Spleen (tissue), 11 donors: ENCODE results near the gene PAX2. TPM values are rescaled to one million over a fixed set of nuclear protein-coding genes. Genes with fewer than 3 reads are reported as not detected.
A peak's percentile ranks its signal among the peaks of the same experiment; 100 is the strongest.

Experiments
- DNase-seq: peaks from one replicate; pipeline ENCODE4 v3.0.0-alpha.2; 2020
- H3K27ac ChIP-seq, 8 donors: fragments of 200-600 bp; sonication (generic) in 7 of 8; 1 replicate in 4 of 8; 2 replicates in 4 of 8; pipeline versions ENCODE4 v1.5.0 to v1.8.0; 2016 to 2021; ENCODE audit warnings: inconsistent platforms in 4 of 8, mild to moderate bottlenecking in 4 of 8, moderate library complexity in 1 of 8
- H3K27me3 ChIP-seq, 7 donors: fragments of 200-600 bp; sonication (generic) in 6 of 7; replicated peaks in 1 of 7; 1 replicate in 4 of 7; 2 replicates in 3 of 7; pipeline versions ENCODE4 v1.5.0 to v1.8.0; 2016 to 2021; ENCODE audit warnings: inconsistent platforms in 3 of 7, mild to moderate bottlenecking in 1 of 7
- H3K36me3 ChIP-seq, 6 donors: fragments of 200-600 bp; sonication (generic) in 5 of 6; 1 replicate in 4 of 6; 2 replicates in 2 of 6; pipeline versions ENCODE4 v1.5.0 to v1.8.0; 2016 to 2021; ENCODE audit warnings: inconsistent platforms in 2 of 6
- H3K4me1 ChIP-seq, 6 donors: fragments of 200-600 bp; sonication (generic) in 5 of 6; 1 replicate in 3 of 6; 2 replicates in 3 of 6; pipeline versions ENCODE4 v1.5.0 to v1.8.0; 2016 to 2021; ENCODE audit warnings: inconsistent platforms in 3 of 6
- H3K4me3 ChIP-seq, 8 donors: fragments of 200-600 bp; sonication (generic) in 7 of 8; 1 replicate in 4 of 8; 2 replicates in 4 of 8; pipeline versions ENCODE4 v1.5.0 to v1.8.0; 2016 to 2021; ENCODE audit warnings: inconsistent platforms in 4 of 8, mild to moderate bottlenecking in 4 of 8, moderate library complexity in 2 of 8
- H3K9me3 ChIP-seq, 8 donors: fragments of 200-600 bp; sonication (generic) in 7 of 8; 1 replicate in 4 of 8; 2 replicates in 4 of 8; pipeline versions ENCODE4 v1.5.0 to v1.8.0; 2016 to 2021; ENCODE audit warnings: inconsistent platforms in 4 of 8
- POLR2A ChIP-seq, 3 donors: fragments of 450-650 bp; IDR thresholded peaks; one replicate each; pipeline ENCODE4 v1.5.1; 2017; ENCODE audit warnings: antibody characterized with exemption in 3 of 3, mild to moderate bottlenecking in 1 of 3
- POLR2AphosphoS5 ChIP-seq, 3 donors: sonication (generic); formaldehyde crosslinking; IDR thresholded peaks; one replicate each; pipeline ENCODE4 v1.5.1; 2017; ENCODE audit warnings: antibody characterized with exemption in 3 of 3
- WGBS, 5 donors: extraction: QIAGEN DNeasy Blood & Tissue Kit in 3 of 5; methylation state at CpG; one replicate each; pipeline versions ENCODE4 v1.1.5 to v1.1.7; 2013 to 2018; 5-methylcytosine and 5-hydroxymethylcytosine counted together
- intact Hi-C: fragments of 100-400 bp; cut with DNase I; formaldehyde crosslinking; loops from one replicate; pipeline ENCODE4 v1.15.0; 2023; ENCODE audit warnings: low total_unique reads
- polyA plus RNA-seq, 3 donors: library from polyadenylated mRNA; stranded (reverse); fragments of 200-250 nt; gene quantifications; one replicate each; pipeline ENCODE4 v1.2.1, GENCODE V29; 2013
- total RNA-seq, 7 donors: library from RNA; depleted of rRNA in 3 of 7; stranded (reverse); fragments of >200 nt in 3 of 7; fragmentation: NEBNext Ultra II Directional in 4 of 7; extraction: Animal tissue kit (Norgen Biotek cat#: 25700) in 4 of 7; gene quantifications; one replicate each; pipeline versions ENCODE4 v1.1.0 to v1.2.1, GENCODE V29; 2016 to 2021
- TF ChIP-seq, protein P1 (sequence below), 11 experiments: fragments of 200-600 bp in 7 of 11; fragments of 450-650 bp in 4 of 11; sonication (generic) in 4 of 11; IDR thresholded peaks in 8 of 11; conservative IDR thresholded peaks in 3 of 11; 1 replicate in 7 of 11; 2 replicates in 4 of 11; pipeline versions ENCODE4 v1.4.0 to v1.8.0; 2016 to 2021; ENCODE audit warnings: antibody characterized with exemption in 11 of 11, inconsistent platforms in 4 of 11, mild to moderate bottlenecking in 1 of 11
- donor health status: healthy with polysubstance abuse.
- donor health status: DM: no; HTN: no; CAD: no; lungs with moderate emphysema.
- donor health status: DM: no; HTN: no; CAD: no.
- donor health status: Bipolar disorder and iron deficiency.
- donor health status: healthy.
- donor health status: DM: no; HTN: no; CAD: no.
- donor health status: DM: yes; HTN: yes; CAD: no.

The PAX2 gene
- total and polyA plus RNA-seq, 10 donors, result not detected

DNA sequence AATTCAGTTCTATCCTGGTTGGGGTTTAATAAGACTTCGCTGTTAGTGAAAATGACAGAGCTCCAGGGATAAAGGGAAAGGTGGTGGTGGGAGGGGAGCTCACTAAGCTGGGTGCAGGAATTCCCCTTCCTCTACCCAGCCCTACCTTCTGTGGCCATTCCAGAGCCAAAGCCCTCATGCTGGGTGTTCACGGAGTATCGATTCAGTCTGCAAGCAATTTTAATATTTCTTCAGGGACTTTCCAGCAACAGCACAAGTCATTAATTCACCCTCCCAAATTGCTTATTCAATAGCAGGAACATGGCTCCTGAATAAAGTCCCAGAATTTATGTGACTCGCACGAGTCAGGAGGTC lies 22.0 kb downstream of the PAX2 start:
- intact Hi-C loops, result no loop called here
- no peak for DNase-seq
- Histone ChIP-seq H3K4me3 (no peak overlapping the region), H3K27ac (no peak overlapping the region), H3K27me3 (peaks cover 0 to 60% (median 10%) of the 10 kb centered on the region in 7 donors), H3K36me3 (no peaks in the 10 kb centered on the region), H3K4me1 (no peaks in the 10 kb centered on the region), H3K9me3 (no peaks in the 10 kb centered on the region)
- TF ChIP-seq POLR2A (IDR thresholded peaks at IDR 0.05) (no peak), POLR2AphosphoS5 (IDR thresholded peaks at IDR 0.05) (no peak)
- TF ChIP-seq, protein P1, sequence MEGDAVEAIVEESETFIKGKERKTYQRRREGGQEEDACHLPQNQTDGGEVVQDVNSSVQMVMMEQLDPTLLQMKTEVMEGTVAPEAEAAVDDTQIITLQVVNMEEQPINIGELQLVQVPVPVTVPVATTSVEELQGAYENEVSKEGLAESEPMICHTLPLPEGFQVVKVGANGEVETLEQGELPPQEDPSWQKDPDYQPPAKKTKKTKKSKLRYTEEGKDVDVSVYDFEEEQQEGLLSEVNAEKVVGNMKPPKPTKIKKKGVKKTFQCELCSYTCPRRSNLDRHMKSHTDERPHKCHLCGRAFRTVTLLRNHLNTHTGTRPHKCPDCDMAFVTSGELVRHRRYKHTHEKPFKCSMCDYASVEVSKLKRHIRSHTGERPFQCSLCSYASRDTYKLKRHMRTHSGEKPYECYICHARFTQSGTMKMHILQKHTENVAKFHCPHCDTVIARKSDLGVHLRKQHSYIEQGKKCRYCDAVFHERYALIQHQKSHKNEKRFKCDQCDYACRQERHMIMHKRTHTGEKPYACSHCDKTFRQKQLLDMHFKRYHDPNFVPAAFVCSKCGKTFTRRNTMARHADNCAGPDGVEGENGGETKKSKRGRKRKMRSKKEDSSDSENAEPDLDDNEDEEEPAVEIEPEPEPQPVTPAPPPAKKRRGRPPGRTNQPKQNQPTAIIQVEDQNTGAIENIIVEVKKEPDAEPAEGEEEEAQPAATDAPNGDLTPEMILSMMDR (IDR thresholded peaks at IDR 0.05 in 8 of 11, conservative IDR thresholded peaks at IDR 0.05 in 3 of 11), result no peak
- 81 to 88% (median 85%) methylated on average over 5 of the region's 5 CpGs for WGBS, 5 donors

DNA sequence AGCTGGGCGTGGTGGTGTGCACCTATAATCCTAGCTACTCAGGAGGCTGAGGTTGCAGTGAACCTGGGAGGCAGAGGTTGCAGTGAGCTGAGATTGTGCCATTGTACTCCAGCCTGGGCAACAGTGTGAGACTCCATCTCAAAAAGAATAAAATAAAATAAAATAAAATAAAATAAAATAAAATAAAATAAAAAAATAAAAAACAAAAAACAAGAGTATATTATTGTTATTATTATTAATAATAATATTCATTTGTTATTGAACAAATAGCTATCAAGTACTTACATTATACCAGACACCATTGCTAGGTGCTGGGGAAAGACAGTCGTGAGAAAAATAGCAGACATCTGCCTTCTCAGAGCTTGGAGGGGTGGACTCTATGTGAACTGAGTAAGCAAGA lies 24.1 kb downstream of the PAX2 start:
- intact Hi-C loops, result no loop called here
- WGBS, 5 donors, result 79 to 98% (median 85%) methylated on average over 2 of the region's 2 CpGs

DNA sequence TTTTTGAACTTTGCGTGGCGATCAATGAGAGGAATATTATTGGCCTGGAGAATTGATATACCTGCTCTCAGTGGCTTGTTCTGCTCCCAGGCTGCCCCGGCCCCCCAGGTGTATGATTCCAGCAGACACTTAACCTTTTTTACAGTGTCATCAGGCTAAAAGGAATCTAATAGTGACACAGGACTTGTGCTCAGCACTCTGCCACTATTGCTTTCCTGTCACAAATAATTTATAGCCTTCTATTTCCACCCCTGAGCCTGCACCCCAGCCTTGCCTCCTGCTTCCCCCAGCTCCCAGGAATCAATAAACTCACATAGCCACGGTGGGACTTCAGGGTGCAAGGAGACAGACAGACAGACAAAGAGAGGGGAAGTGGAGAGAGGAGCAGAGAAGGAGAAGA lies 28.3 kb downstream of the PAX2 start:
- intact Hi-C loops, result no loop called here
- H3K27me3 ChIP-seq, result peaks cover 0 to 67% (median 4%) of the 10 kb centered on the region in 7 donors
- DNase-seq, result peak; percentile 14

More for the DNA sequence above, 24.1 kb downstream of the PAX2 start:
- Histone ChIP-seq H3K4me3 (no peak overlapping the region), H3K36me3 (no peaks in the 10 kb centered on the region), H3K27ac (no peak overlapping the region), H3K9me3 (no peaks in the 10 kb centered on the region), H3K4me1 (no peaks in the 10 kb centered on the region), H3K27me3 (peaks cover 0 to 66% (median 7%) of the 10 kb centered on the region in 7 donors)
- TF ChIP-seq POLR2AphosphoS5 (IDR thresholded peaks at IDR 0.05) (no peak), POLR2A (IDR thresholded peaks at IDR 0.05) (no peak)
- TF ChIP-seq, protein P1 (IDR thresholded peaks at IDR 0.05 in 8 of 11, conservative IDR thresholded peaks at IDR 0.05 in 3 of 11), result no peak
- DNase-seq, result no peak

DNA sequence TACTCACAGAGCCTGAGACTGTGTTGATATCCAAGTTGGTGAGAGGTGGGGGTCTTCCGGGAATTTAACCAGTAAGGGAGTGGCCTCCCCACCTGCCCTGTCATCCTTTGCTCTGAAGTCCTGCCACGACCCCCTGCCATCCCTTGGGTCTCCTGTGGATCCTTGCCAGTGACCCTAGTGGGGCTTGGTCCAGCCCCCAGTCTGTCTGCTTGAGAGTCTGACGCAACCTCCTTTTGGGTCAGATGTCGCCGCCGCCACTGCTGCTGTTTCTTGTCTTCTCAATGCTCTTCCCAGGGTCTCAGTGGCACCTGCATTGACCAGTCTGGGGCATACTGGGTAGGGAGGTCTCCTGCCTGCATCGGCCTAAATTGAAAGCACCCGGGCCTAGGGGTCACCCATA lies 28.8 kb downstream of the PAX2 start:
- intact Hi-C loops, result no loop called here
- no peak for TF ChIP-seq POLR2AphosphoS5 (IDR thresholded peaks at IDR 0.05)
- TF ChIP-seq POLR2A (IDR thresholded peaks at IDR 0.05), result no peak
- H3K9me3 ChIP-seq, result no peaks in the 10 kb centered on the region
- no peak overlapping the region for H3K4me3 ChIP-seq
- no peak overlapping the region for H3K27ac ChIP-seq
- peak; percentile 49 for DNase-seq
- H3K27me3 ChIP-seq, result peaks cover 0 to 73% (median 0%) of the 10 kb centered on the region in 7 donors
- H3K36me3 ChIP-seq, result no peaks in the 10 kb centered on the region
- 76 to 87% (median 79%) methylated on average over 8 of the region's 8 CpGs for WGBS, 5 donors
- H3K4me1 ChIP-seq, result no peaks in the 10 kb centered on the region

More for the DNA sequence above, 28.3 kb downstream of the PAX2 start:
- no peaks in the 10 kb centered on the region for H3K4me1 ChIP-seq
- H3K4me3 ChIP-seq, result no peak overlapping the region
- WGBS, 5 donors, result 68 to 81% (median 71%) methylated on average over 4 of the region's 4 CpGs
- H3K9me3 ChIP-seq, result no peaks in the 10 kb centered on the region
- TF ChIP-seq POLR2A (IDR thresholded peaks at IDR 0.05) (no peak), POLR2AphosphoS5 (IDR thresholded peaks at IDR 0.05) (no peak)
- TF ChIP-seq, protein P1 (IDR thresholded peaks at IDR 0.05 in 8 of 11, conservative IDR thresholded peaks at IDR 0.05 in 3 of 11), result no peak
- no peak overlapping the region for H3K27ac ChIP-seq
- H3K36me3 ChIP-seq, result no peaks in the 10 kb centered on the region

DNA sequence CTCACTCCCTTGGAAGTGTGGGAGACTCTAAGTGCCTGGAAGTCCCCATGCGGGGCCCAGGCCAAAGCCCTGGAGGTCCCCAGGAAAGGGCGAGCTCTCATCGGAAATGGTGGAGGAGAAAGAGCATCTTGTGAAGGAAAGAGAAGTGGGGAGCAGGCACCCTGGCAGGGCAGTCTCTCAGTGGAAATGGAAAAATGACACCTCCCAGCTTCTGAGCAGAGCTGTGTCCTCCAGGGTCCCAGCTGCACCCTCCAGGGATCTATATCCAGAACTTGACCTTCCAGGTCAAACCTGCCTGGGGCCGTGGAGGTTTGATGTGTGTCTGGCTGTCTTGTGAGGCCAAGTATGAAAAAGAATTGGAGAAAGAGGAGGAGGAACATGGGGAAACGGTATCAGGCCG lies 29.5 kb downstream of the PAX2 start:
- no peaks in the 10 kb centered on the region for H3K36me3 ChIP-seq
- intact Hi-C loops, result no loop called here
- H3K4me3 ChIP-seq, result no peak overlapping the region
- WGBS, 5 donors, result 65 to 80% (median 78%) methylated on average over 6 of the region's 6 CpGs
- TF ChIP-seq, protein P1 (IDR thresholded peaks at IDR 0.05 in 8 of 11, conservative IDR thresholded peaks at IDR 0.05 in 3 of 11), result no peak
- TF ChIP-seq POLR2A (IDR thresholded peaks at IDR 0.05), result no peak
- no peak for TF ChIP-seq POLR2AphosphoS5 (IDR thresholded peaks at IDR 0.05)
- H3K4me1 ChIP-seq, result no peaks in the 10 kb centered on the region
- H3K27me3 ChIP-seq, result peaks cover 0 to 79% (median 0%) of the 10 kb centered on the region in 7 donors
- no peak overlapping the region for H3K27ac ChIP-seq
- H3K9me3 ChIP-seq, result no peaks in the 10 kb centered on the region
- peak; percentile 35 for DNase-seq
